HEK293 (cell line): Measurements from ENCODE around the gene FKBP5.

Source experiments
- CTCF ChIA-PET: fragments of 350-600 bp; formaldehyde crosslinking; extraction: SDS; loops from one replicate; lab custom pipeline; 2021; ENCODE audit warnings: antibody characterized with exemption; lab: Yijun Ruan, JAX
- POLR2A ChIA-PET: fragments of 300-600 bp; formaldehyde crosslinking; extraction: SDS; loops from one replicate; lab custom pipeline; 2020; ENCODE audit warnings: antibody characterized with exemption, inconsistent platforms; lab: Yijun Ruan, JAX
- H3K27ac ChIP-seq: fragments of 200-500 bp; sonication (Bioruptor generic); 2 replicates; pipeline ENCODE4 v1.5.1; 2014; ENCODE audit warnings: low read depth, low read length, control low read depth, inconsistent platforms; ENCODE audit errors: extremely low read depth
- H3K36me3 ChIP-seq, 2 experiments: fragments of 200-500 bp in 1 of 2; sonication (Bioruptor generic) in 1 of 2; 1 replicate in 1 of 2; 2 replicates in 1 of 2; pipeline ENCODE4 v1.5.1; 2014 to 2017; ENCODE audit warnings: inconsistent platforms in 2 of 2, low read length in 2 of 2; ENCODE audit not compliant: control insufficient read depth in 2 of 2, insufficient read depth in 1 of 2
- H3K4me1 ChIP-seq: fragments of 200-500 bp; sonication (Bioruptor generic); 2 replicates; pipeline ENCODE4 v1.5.1; 2014; ENCODE audit warnings: mild to moderate bottlenecking, low read length, inconsistent platforms; ENCODE audit not compliant: control insufficient read depth, insufficient read depth
- H3K4me3 ChIP-seq: 2 replicates; pipeline ENCODE4 v1.5.1; 2011; ENCODE audit warnings: low read depth, mild to moderate bottlenecking, control low read depth, low read length, moderate library complexity
- H3K9me3 ChIP-seq: fragments of 200-500 bp; sonication (Bioruptor generic); 2 replicates; pipeline ENCODE4 v1.5.1; 2014; ENCODE audit warnings: low read depth, low read length, inconsistent platforms; ENCODE audit not compliant: control insufficient read depth, insufficient read depth
- GFI1B ChIP-seq: fragments of 450-650 bp; formaldehyde crosslinking; IDR thresholded peaks from 2 replicates; pipeline ENCODE4 v1.5.1; 2016; ENCODE audit warnings: missing biosample characterization, missing genetic modification characterization
- GLIS1 ChIP-seq: fragments of 450-650 bp; formaldehyde crosslinking; IDR thresholded peaks from 2 replicates; pipeline ENCODE4 v1.5.1; 2016; ENCODE audit warnings: missing biosample characterization, missing genetic modification characterization
- WT1 ChIP-seq: fragments of 450-650 bp; formaldehyde crosslinking; IDR thresholded peaks from 2 replicates; pipeline ENCODE4 v1.5.1; 2016; ENCODE audit warnings: missing biosample characterization, missing genetic modification characterization
- ZBTB6 ChIP-seq: fragments of 450-650 bp; formaldehyde crosslinking; IDR thresholded peaks from 2 replicates; pipeline ENCODE4 v1.5.1; 2017; ENCODE audit warnings: missing biosample characterization, missing genetic modification characterization
- ZBTB8A ChIP-seq: fragments of 450-650 bp; formaldehyde crosslinking; IDR thresholded peaks from 2 replicates; pipeline ENCODE4 v1.5.1; 2016; ENCODE audit warnings: missing biosample characterization, missing genetic modification characterization
- ZNF132 ChIP-seq: fragments of 450-650 bp; formaldehyde crosslinking; IDR thresholded peaks from 2 replicates; pipeline ENCODE4 v1.5.1; 2017; ENCODE audit warnings: missing biosample characterization, missing genetic modification characterization, borderline replicate concordance
- ZNF24 ChIP-seq: fragments of 450-650 bp; formaldehyde crosslinking; IDR thresholded peaks from 2 replicates; pipeline ENCODE4 v1.5.1; 2016; ENCODE audit warnings: missing biosample characterization, missing genetic modification characterization
- ZNF274 ChIP-seq, 2 experiments: fragments of 200-500 bp in 1 of 2; fragments of 450-650 bp in 1 of 2; sonication (Bioruptor generic) in 1 of 2; formaldehyde crosslinking in 1 of 2; IDR thresholded peaks; 2 replicates each; pipeline versions ENCODE4 v1.5.1 to v1.6.1; 2014 to 2016; ENCODE audit warnings: borderline replicate concordance in 1 of 2, inconsistent platforms in 1 of 2, low read length in 1 of 2, missing biosample characterization in 1 of 2, missing genetic modification characterization in 1 of 2
- ZNF280D ChIP-seq: fragments of 450-650 bp; formaldehyde crosslinking; IDR thresholded peaks from 2 replicates; pipeline ENCODE4 v1.5.1; 2016; ENCODE audit warnings: missing biosample characterization, missing genetic modification characterization
- ZNF366 ChIP-seq: fragments of 450-650 bp; formaldehyde crosslinking; conservative IDR thresholded peaks from 2 replicates; pipeline ENCODE4 v1.5.1; 2016; ENCODE audit warnings: missing biosample characterization, missing genetic modification characterization
- ZNF37A ChIP-seq: fragments of 450-650 bp; IDR thresholded peaks from 2 replicates; pipeline ENCODE4 v1.5.1; 2018; ENCODE audit warnings: missing biosample characterization, missing genetic modification characterization
- ZNF423 ChIP-seq: fragments of 450-650 bp; formaldehyde crosslinking; IDR thresholded peaks from 2 replicates; pipeline ENCODE4 v1.5.1; 2016; ENCODE audit warnings: missing biosample characterization, missing genetic modification characterization
- ZNF48 ChIP-seq: fragments of 450-650 bp; formaldehyde crosslinking; IDR thresholded peaks from 2 replicates; pipeline ENCODE4 v1.5.1; 2016; ENCODE audit warnings: missing biosample characterization, missing genetic modification characterization
- ZNF555 ChIP-seq: fragments of 450-650 bp; formaldehyde crosslinking; conservative IDR thresholded peaks from 2 replicates; pipeline ENCODE4 v1.5.1; 2017; ENCODE audit warnings: missing biosample characterization, mild to moderate bottlenecking, missing genetic modification characterization, inconsistent platforms
- ZNF596 ChIP-seq: fragments of 450-650 bp; IDR thresholded peaks from 2 replicates; pipeline ENCODE4 v1.5.0; 2018; ENCODE audit warnings: missing biosample characterization, mild to moderate bottlenecking, missing genetic modification characterization, moderate library complexity
- ZNF660 ChIP-seq: fragments of 450-650 bp; IDR thresholded peaks from 2 replicates; pipeline ENCODE4 v1.5.1; 2018; ENCODE audit warnings: missing biosample characterization, mild to moderate bottlenecking, missing genetic modification characterization
- ZNF664 ChIP-seq: fragments of 450-650 bp; formaldehyde crosslinking; IDR thresholded peaks from 2 replicates; pipeline ENCODE4 v1.5.1; 2016; ENCODE audit warnings: missing biosample characterization, missing genetic modification characterization
- TF ChIP-seq, protein P1 (sequence below): fragments of 450-650 bp; formaldehyde crosslinking; IDR thresholded peaks from 2 replicates; pipeline ENCODE4 v1.5.1; 2016; ENCODE audit warnings: missing biosample characterization, missing genetic modification characterization
- TF ChIP-seq, protein P2 (sequence below): fragments of 450-650 bp; formaldehyde crosslinking; IDR thresholded peaks from 2 replicates; pipeline ENCODE4 v1.5.1; 2016; ENCODE audit warnings: missing biosample characterization, missing genetic modification characterization

Gene FKBP5

DNA sequence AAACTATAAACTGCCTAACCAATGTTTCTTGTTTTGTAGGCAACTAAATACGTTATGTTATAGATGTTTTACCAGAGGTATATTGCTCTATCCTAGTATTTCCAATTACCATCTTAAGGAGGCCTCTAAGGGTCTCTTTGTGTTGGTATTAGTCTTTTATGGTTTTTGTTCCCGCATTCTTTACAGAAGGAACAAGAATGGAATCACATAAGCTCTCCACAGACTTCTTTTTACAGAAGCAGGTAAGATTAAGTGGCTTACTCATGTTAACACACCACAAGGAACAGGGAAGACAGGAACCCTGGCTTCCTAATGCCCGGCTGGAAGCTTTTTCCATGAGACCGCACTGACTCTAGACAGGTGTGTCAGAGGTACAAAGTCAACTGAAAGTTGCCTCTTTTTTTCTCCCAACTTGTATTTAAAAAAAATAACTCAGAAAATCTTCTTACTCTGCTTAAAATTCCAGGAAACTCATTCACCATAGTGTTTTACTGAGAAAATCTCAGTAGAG, 55.1 kb downstream of the FKBP5 start:
- H3K27ac ChIP-seq: no peak overlapping the region
- peaks cover 10% of the 10 kb centered on the region for H3K4me1 ChIP-seq
- no peak overlapping the region for H3K4me3 ChIP-seq
- no peaks in the 10 kb centered on the region for H3K9me3 ChIP-seq
- peaks cover 9 to 13% of the 10 kb centered on the region in 2 experiments; a peak in 2 of 3 replicates for H3K36me3 ChIP-seq
- POLR2A ChIA-PET: no interaction called here
- TF ChIP-seq ZNF48 (tag by site-specific recombination) (no peak), ZNF132 (no peak), ZBTB8A (tag by site-specific recombination) (no peak), ZNF423 (no peak), ZNF555 (no peak), ZNF274 (IDR thresholded peaks at IDR 0.05; ENCODE audit: low read length) (no peak), ZNF274 (tag by site-specific recombination; IDR thresholded peaks at IDR 0.05; ENCODE audit: borderline replicate concordance) (no peak), GLIS1 (tag by site-specific recombination) (no peak), GFI1B (tag by site-specific recombination) (no peak), ZNF37A (tag by site-specific recombination) (no peak), ZNF660 (no peak), ZBTB6 (no peak), ZNF280D (tag by site-specific recombination) (no peak)
- TF ChIP-seq, protein P1, sequence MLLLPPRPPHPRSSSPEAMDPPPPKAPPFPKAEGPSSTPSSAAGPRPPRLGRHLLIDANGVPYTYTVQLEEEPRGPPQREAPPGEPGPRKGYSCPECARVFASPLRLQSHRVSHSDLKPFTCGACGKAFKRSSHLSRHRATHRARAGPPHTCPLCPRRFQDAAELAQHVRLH: no peak
- TF ChIP-seq, protein P2, sequence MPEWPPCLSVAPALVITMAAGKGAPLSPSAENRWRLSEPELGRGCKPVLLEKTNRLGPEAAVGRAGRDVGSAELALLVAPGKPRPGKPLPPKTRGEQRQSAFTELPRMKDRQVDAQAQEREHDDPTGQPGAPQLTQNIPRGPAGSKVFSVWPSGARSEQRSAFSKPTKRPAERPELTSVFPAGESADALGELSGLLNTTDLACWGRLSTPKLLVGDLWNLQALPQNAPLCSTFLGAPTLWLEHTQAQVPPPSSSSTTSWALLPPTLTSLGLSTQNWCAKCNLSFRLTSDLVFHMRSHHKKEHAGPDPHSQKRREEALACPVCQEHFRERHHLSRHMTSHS (tag by site-specific recombination): no peak
- CTCF ChIA-PET: interaction anchor here (0.7 to 2.5 kb wide), 5 partner anchors 10 to 104 kb away, joined by 3 to 13 read pairs (median 4); no protein-coding TSS in a partner anchor

GRCh38 chr6:35629876-35630378, 58.8 kb downstream of the FKBP5 start:
- H3K4me3 ChIP-seq: no peak overlapping the region
- H3K4me1 ChIP-seq: peaks cover 10% of the 10 kb centered on the region
- CTCF ChIA-PET: interaction anchor here (0.5 to 2.3 kb wide), 4 partner anchors 10 to 109 kb away, joined by 3 to 11 read pairs (median 5); no protein-coding TSS in a partner anchor
- no peak overlapping the region; the same call in 1 of the 2 replicates for H3K27ac ChIP-seq
- 0 out of 2 replicates have a peak, but pooled peaks have one; percentile 31 for TF ChIP-seq WT1 (tag by site-specific recombination)
- no peak for TF ChIP-seq ZNF664 (tag by site-specific recombination)
- 0 out of 2 replicates have a peak, but pooled peaks have one; percentile 14 for TF ChIP-seq ZNF24
- TF ChIP-seq ZNF596 (tag by site-specific recombination): peak; percentile 95
- 0 out of 2 replicates have a peak, but pooled peaks have one; percentile 24 for TF ChIP-seq ZNF366 (tag by site-specific recombination)
- POLR2A ChIA-PET: no interaction called here
- H3K9me3 ChIP-seq: no peaks in the 10 kb centered on the region
- peaks cover 0 to 9% of the 10 kb centered on the region in 2 experiments; a peak in 1 of 3 replicates for H3K36me3 ChIP-seq
